GM21526 (cell line): Measurements from ENCODE around the gene CCNC.

Experiments
- ATAC-seq: cut with Tn5 transposase; IDR thresholded peaks from one replicate; pipeline ENCODE4 v1.9.1; 2021; ENCODE audit warnings: moderate library complexity; ENCODE audit not compliant: unreplicated experiment, low FRiP score

The CCNC gene, protein sequence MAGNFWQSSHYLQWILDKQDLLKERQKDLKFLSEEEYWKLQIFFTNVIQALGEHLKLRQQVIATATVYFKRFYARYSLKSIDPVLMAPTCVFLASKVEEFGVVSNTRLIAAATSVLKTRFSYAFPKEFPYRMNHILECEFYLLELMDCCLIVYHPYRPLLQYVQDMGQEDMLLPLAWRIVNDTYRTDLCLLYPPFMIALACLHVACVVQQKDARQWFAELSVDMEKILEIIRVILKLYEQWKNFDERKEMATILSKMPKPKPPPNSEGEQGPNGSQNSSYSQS

DNA sequence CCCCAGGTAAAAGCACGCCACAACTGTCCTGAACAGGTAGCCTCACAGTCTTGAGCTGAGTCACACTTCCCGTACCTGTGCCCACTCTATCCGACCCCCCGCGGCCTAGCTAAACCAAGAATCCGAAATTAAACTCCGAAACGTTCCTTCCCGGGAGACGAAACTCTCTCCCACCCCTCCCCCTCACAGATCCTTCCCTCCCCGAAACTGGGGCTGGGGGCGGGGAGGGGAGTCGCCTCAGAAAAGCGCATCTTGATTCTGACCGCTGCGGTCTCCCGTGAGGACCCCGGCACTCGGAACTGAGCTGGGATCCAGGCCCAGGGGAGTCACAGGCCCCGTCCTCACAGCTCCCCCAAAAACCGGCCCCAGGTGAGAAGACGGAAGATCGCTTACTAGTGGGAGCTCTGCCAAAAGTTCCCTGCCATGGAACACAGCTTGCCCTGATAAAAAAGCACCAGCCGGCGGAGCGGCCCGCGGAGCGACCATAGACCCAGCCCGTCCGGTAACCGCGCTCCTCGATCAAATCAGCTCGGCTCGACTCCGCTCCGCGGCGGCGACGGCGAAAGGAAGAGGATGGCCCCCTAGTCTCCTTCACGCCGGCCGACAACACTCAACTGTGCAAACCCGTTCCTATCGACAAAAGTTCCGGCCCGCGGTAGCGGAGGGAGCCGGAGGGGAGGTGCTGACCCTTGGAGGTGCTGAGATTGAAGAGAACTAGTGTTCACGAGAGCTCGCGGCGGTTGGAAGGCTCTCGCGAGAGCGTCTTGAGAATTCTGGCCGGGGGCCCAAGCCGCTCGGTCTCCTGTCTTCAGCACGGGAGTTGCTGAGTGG lies at the start of gene CCNC:
Gene CCNC (minus strand): TSS at position 558 of the 831 bp plus-strand sequence. CDS start 133 bp downstream, at position 425.
- peak; percentile 97 for ATAC-seq

DNA sequence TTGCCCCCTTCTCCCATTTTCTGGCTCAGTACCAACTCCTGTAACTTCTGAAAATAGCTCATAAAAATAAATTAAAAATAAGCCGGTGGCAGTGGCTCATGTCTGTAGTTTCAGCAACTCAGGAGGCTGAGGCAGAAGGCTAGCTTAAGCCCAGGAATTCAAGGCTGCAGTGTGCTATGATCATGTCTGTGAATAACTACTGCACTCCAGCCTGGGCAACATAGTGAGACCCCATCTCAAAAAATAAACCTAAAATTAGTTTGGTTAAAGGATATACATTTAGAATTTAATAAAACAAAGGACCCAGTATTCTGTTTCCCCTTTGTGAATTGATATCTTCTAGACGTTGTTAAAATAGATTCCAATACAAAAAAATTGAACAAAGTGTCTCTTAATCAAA lies 48.7 kb upstream of the CCNC start:
- no peak for ATAC-seq

DNA sequence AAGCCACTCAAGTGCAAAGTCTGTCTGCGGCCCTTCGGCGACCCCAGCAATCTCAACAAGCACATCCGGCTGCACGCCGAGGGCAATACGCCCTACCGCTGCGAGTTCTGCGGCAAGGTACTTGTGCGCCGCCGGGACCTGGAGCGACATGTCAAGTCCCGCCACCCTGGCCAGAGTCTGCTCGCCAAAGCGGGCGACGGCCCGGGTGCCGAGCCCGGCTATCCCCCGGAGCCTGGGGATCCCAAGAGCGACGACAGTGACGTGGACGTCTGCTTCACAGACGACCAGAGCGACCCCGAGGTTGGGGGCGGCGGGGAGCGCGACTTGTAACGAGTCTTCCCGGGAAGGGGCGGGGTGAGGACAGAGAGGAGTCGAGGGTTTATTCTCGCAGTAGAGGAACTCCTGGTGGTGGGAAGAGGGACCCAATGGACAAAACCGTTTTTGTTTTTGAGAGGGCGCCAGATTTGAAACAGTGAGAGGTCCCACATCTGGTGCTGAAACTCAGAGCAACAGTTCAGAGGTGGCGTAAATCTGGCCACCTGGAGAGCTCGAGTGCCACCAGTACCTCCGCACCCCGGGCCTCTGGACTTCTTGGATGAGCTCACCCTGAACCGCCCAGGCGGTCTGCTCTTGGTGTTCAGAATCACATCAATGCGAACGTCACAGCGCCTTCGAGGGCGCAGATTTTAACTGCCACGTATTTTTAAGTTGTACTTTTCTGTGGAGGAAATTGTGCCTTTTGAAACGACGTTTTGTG lies 46.1 kb upstream of the CCNC start:
- ATAC-seq = peak; percentile 21

DNA sequence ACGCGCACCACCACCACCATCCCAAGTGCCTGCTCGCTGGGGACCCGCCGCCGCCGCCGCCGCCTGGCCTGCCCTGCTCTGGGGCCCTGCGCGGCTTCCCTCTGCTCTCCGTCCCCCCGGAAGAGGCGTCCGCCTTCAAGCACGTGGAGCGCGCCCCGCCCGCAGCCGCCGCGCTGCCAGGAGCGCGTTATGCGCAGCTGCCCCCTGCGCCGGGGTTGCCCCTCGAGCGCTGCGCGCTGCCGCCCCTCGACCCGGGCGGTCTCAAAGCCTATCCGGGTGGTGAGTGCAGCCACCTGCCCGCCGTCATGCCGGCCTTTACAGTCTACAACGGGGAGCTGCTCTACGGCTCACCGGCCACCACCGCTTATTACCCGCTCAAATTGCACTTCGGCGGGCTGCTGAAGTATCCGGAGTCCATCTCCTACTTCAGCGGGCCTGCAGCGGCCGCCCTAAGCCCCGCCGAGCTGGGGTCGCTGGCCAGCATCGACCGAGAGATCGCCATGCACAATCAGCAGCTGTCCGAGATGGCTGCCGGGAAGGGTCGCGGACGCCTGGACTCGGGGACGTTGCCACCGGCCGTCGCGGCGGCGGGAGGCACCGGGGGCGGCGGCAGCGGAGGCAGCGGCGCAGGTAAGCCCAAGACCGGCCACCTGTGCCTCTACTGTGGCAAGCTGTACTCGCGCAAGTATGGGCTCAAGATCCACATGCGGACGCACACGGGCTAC lies 45.4 kb upstream of the CCNC start:
- ATAC-seq = peak; percentile 63

DNA sequence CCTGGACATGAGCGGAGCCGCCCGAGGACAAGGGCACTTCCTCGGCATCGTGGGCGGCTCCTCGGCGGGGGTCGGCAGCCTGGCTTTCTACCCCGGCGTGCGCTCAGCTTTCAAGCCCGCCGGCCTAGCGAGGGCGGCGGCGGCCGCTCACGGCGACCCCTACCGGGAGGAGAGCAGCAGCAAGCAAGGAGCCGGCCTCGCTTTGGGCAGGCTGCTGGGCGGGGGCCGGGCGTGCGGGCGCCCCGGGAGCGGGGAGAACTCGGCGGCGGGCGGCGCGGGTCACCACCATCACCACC lies 44.9 kb upstream of the CCNC start:
- peak; percentile 35 for ATAC-seq

DNA sequence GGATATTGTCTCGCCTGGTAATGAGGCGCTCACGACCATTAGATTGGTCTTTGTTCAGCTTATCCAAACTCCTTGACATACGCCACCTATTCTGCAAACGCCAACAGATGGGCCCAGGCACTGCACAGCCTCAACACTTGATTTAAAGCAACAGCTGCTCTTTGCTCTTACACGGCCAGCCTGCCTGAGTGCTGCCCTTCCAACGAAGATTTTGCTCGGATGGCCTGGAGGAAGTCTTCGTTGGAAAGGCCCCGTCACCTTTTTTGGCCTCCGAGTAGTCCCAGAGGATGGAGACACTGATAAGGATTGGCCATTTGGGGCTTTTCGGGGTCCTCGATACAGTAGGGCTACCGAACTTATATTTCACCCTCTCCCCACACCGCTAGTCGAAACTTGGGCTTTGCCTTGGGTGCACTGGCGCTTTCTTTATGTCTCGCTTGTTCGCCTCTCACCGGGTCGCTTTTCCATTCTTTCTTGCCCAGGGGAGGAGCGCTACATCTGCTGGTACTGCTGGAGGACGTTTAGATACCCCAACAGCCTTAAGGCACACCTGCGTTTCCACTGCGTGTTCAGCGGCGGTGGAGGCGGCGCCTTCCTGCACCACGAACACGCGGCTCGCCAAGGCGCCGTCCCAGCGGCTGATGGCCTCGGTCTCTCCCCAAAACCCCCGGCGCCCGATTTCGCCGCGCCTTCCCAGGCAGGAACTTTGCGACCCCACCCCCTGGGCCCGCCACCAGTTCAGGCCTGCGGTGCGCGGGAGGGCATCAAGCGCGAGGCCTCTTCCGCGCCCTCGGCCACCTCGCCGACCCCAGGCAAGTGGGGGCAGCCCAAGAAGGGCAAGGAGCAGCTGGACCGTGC lies 44.3 kb upstream of the CCNC start:
- no peak for ATAC-seq

DNA sequence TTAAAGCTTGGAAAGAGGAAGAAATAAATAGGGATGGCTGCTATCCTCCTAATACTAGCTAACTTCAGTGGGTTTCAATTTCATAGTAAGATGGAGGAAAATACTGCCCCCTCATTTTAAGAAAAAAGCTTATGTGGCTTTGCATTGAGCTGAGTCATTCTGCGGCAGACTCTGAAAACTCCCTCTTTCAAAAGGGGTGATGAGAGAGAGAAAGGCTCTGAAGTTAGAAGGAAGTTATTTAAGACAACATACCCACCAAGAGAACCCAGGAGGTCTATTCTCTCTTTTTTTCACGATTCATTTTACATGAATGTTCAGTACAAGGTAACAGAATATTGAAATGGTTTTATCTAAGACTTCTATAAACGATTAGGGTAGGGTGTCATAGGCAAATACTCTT lies 42.7 kb upstream of the CCNC start:
- ATAC-seq = peak; percentile 56

DNA sequence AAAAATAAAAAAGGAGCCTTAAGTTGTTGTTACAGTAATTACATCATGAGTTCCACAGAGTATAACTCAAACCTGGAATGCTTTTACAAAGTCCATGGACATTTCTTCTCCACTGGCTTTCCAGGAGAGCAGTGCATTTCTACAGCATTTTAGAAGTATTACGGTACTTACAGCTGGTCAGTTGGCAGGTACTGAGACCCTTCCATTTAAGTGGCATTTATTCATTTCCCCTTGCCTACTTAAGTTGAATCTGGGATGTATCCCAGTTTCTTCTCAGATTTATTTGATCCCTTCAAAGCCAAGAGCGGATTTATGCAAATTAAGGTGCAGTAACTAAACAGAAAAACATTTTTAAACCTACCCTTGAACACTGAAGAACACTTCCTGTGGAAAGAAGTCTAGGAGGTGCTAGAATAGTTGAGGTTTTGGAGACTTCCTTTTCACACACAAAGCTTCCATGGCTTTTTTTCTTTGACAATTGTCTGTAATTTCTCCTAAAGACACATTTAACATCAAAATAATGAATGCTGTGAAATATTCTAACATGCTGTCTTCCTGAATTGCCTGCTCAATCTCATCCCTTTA lies 41.5 kb upstream of the CCNC start:
- no peak for ATAC-seq

DNA sequence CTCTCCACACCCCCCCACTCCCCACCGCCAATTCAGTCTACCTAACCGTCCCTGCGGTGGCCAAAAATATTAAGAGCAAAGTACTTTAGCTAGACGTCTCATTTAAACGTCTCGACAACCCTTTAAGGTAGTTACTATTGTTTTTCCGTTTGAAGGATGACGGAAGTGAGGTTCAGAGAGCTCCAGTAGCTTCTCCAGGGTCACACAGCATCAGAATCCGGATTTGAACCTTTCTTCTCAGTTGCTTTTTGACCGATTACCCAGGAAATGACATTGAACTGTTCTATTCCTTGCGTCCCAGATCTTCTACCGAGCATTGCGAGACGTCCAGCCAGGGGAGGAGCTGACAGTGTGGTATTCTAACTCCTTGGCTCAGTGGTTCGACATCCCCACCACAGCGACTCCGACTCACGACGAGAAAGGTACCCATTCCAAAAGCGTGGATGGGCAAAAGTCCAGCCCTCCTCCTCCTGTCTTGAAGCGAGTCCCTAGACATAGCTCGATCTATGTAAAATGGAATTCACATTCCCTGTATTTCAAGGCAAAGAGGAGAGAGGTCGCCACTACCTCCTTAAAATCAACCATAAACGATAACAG lies 40.5 kb upstream of the CCNC start:
- no peak for ATAC-seq

DNA sequence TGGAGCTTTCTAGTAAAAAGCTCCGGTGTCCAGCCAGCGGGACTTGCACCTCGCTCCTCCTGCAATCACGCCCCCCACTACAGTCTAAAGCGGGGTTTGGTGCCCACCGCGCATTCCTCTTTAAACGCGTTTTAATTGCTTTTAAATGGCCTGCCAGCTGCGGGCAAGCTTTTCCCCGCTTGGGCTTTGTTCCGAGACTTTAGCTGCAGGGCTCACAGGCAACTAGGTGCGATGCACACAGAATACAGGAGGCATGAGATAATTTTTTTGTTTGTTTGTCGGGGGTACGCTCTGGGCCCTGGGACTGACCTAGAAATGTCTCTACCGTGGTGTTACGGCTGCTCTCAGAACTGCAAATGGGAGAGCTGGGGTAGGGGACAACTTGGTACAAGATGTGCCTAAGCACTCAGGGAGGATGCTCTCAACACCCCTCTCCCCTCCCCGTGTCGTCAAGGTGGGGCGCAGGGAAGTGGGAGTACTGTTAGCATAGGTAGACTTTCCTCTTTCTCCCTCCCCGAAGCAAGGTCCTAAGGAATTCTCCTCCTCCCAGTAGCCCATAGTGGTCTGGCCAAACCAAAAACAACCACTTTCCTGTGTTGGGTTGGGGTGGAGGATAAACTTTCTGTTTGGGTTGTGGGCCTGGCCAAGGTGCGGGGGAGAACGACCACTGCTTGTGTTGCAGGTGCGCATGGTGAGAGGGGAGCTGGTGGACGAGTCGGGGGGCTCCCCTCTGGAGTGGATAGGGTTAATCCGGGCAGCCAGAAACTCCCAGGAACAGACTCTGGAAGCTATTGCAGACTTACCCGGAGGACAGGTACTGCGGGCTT lies 39.8 kb upstream of the CCNC start:
- no peak for ATAC-seq

DNA sequence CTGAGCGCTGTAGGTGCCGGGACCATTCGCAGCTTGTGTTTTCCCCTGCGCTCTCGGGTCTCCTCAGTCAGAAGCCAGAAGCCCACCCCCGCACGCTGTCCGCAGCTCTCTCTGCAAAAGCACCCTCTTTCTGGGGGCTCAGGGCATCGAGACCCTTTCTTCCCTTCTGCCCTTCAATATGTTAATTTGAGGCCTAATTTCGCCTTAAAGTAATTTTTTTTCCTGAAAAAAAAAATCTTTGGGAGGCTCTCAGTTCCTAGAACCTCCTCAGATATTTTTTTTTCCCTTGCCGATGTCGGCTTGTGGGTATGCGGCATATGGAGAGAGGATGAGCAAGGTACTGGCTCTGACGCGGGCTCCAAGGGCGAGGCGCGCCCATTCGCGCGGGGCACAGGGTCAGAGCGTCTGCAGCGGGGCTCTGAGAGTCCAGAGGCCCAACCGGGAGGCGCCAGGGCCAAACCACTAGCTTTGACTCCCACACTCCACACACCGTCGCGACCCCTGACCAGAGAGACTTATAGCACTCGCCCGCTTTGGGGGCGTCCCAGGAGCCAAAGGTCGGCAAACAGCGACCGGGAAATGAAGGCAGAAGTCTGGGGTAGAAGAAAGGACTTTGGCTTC lies 39.1 kb upstream of the CCNC start:
- no peak for ATAC-seq

DNA sequence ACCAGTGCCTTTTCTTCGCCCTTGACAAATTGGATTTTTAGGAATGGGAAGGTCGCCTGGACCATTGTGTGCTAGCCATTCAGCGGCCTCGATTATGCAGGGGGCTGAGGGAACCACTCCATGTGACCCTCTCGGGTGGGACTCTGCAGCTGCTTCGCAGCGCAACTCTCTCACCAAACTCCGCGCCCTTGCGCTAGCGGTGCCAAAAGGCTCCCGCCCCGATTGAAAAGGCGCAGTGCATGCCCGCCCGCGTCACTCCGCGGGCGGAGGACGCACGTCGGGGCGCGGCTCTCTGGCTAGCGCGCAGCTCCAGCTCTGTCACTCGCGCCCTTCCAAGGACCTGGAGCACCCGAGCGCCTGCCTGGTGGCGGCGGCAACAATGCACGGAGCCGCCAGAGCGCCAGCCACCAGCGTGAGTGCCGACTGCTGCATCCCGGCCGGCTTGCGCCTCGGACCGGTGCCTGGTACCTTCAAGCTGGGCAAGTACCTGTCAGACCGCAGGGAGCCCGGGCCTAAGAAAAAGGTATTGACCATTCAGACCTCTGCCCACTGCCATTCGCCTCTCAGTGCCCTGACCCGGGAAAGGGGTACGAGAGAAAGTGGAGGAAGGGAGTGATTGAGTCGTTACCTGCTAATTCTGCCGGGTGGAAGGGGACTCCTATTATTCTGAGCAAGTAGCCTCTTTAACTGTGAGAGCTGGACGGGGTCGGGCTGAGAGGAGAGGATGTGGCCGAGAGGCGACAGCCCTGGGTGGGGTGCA lies 38.4 kb upstream of the CCNC start, which contains the start of gene PRDM13:
Gene PRDM13 (plus strand): TSS at position 178 of the 760 bp plus-strand sequence. CDS start 202 bp downstream, at position 380.
- ATAC-seq = no peak

DNA sequence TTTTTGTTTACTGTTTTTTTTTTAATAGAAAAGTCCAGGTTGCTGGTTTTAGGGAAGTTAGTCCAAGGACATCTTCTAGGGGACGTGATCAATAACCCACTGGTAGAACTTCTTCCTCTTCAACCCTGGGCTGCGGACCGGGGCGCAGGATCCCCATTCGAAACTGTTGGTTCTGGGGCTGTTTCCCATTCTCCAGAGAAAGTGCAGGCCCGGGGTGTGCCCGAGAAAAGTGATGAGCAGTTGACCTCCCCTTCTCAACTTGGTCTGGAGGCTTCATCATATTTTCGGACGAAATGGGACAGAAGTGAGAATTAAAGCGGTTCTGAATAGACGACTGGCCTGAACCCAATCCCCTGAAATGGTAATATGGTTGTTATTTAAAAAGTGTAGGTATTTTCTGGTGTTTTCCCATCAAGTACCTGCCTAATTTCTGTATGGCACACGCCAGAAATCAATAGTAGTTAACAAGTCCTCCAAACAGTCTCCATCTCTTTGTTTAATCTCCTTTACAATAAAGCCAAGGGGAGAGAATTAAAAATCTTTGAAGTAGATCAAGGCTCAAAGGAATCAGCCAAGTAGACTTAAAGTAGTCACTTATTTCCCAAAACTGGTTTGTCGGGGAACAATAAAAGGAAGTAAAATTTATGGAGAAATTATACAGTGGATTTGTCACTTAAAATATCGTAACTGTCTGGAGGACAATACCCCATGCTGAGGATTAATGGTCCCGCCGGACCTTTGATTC lies 37.6 kb upstream of the CCNC start:
- no peak for ATAC-seq

DNA sequence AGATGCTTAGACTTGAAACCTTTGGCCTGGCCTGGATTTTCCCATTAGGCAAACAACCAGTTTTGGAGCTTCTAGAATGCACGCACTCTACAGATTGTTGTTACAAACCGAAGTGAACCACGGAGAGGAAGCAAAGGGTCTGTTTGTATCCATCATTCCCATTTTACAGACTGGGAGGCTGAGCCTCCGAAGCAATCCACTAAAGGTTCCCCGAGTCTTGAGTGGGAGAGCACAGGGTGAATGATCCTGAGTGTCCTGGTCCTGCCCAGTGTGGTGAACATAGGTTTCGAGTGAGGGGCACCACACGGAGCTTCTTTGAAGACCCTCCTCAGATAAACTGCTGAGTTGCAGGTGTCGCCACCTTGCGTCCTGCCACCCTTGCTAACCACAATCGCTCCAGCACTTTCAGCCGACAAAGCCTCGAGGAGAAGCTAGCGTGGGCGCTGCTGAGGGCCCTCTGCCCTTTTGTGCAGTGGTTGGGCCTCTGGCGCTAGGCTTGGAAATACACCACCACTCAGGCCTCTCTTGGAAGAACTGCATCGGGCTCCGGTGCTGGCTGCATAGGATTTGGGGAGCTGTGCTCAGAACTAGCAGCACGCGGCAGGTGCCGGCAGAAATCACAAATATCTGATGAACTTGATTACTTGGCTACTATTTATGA lies 36.7 kb upstream of the CCNC start:
- no peak for ATAC-seq

DNA sequence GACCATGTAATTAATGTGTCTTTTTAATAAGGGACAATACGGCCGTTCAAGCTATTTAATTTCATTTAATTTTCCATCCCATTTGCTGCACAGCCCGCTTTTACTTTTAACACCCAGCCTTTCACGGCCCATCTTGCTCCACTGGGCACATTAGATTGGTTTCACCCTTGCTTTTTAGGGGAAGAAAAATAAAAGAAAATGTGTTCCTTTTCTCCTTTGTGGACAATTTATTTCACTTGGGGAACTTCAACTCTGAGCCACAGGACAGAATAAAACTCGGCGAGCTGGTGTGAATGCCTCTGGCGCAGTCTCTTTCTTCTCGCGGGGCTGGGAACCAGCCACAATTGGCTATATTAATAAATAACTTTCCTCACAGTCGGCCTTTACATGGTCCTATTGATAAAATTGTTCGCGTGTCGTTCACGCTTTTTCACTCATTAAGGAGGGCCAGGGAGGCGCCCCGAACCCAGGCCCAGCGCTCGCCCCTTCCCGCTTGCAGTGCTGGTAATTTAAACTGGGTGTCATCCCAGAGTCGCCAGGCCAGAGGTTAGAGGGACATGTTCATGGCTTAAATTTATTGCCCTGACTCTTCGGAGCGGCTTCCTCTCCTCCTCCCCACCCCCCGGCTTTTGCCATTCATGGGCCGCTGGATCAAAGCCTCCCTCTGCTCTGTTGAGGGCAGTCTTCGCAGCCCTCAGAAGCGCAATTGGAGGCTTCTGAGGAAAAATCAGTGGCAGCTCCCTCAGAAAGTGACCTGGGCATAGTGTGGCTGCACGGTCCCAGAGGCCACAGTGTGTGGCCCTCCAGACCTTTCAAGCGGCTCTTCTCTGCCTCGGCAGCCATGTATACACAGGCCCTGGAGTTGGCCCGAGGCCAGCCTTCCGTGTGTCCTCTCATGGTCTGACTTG lies 36.0 kb upstream of the CCNC start:
- no peak for ATAC-seq
